GM20431 (cell line): ENCODE data around the gene NRGN.

Experiments used
- in situ Hi-C: fragments of 300-500 bp; cut with MseI, MboI; formaldehyde crosslinking; loops from one replicate; pipeline ENCODE4 v1.15.0; 2020; ENCODE audit warnings: low sequenced_read_pairs; ENCODE audit not compliant: unreplicated experiment

Gene NRGN

GRCh38 chr11:124738713-124739478 lies 846 bp upstream of the NRGN start:
- in situ Hi-C loops, result no loop called here

DNA sequence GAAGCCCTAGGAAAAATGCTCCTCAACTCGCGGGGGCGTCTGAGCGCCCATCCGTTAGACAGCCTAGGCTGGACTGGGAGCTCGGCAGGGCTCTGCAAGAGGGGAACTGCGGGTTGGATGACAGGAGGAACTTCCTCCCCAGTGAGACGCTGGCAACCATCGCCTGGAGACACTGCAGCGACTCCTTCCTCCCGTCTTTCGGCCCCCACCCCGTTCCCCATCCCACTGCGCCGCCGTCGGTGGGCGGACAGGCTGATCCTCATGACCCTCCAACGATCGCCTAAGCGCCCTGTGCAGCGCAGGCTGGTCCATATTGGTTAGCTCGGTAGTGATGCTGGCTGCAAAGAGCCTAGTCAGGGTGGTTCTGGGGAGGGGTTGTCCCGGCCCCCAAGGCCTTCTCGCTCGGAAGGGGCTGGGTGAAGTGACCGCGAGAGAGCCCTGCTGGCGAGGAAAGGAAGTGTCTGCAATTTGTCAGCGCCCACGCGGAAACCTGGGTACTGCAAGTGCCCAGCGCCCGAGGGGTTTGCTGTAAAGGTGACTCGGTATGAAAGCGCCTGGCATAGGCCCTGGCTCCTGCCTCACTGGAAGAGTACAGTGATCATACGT lies 638 bp downstream of the NRGN start:
- in situ Hi-C loops, result no loop called here

DNA sequence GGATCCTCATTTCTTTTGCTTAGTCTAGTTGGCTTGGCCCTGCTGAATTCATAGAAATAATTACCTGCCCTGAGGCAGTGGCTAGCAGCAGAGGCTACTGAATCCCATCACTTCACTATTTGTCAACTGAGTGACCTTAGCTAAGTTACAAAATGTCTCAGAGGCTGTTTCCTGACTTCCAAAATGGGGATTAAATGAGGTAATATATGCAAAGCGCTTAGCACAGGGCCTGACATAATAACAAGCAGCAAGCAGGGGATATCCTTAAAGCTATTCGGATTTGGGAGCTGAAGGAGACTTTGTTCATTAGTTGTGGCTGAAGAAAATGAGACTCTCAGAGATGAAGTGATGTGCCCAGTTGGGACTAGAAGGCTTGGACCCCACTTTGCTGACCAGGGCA lies 2.8 kb downstream of the NRGN start:
- in situ Hi-C loops, result no loop called here

GRCh38 chr11:124743050-124743449 lies 3.3 kb downstream of the NRGN start:
- in situ Hi-C loops, result no loop called here

DNA sequence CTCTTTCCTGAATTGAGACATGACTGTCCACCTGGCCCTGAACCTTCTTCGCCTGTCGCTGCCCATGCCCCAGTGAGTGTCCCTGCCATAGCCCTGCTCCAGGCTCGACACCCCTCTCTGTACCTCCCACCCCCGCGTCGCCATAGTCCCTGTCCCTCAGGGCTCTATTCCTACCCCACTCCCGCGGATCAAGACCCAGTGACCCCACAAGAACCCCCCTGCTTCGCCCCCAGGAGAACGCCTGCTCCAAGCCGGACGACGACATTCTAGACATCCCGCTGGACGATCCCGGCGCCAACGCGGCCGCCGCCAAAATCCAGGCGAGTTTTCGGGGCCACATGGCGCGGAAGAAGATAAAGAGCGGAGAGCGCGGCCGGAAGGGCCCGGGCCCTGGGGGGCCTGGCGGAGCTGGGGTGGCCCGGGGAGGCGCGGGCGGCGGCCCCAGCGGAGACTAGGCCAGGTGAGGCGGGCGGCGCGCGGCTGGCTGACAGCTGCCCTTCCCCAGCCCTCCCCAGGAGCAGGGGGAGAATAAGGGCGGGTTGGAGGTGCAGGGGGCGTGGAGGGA lies 5.6 kb downstream of the NRGN start:
- in situ Hi-C loops, result no loop called here

DNA sequence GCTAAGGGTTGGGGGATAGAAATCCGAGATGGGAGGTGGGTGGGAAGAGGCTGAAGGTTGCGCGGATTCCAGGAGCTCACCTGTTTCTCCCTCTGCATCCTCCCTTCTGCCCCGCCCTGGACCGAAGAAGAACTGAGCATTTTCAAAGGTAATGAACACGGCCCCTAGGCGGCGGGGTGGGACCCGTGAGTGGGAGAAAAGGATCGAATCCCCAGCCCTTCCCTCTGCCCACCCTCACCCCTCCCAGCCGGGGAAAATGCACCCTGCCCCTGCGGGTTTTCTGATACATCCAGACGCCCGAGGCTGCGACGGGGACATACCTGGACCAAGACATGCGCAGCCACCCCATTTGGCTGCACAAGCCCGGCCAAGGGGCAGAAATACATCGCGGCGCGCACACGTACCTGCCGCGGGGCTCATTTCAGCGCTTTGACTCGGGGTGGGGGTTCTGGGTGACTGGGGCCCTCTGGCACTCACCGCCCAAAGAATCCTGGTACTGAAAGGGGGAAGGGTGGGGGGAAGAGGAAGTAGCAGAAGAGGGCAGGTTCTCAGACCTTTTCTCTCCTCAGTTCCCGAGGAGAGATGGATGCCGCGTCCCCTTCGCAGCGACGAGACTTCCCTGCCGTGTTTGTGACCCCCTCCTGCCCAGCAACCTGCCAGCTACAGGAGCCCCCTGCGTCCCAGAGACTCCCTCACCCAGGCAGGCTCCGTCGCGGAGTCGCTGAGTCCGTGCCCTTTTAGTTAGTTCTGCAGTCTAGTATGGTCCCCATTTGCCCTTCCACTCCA lies 6.3 kb downstream of the NRGN start:
- in situ Hi-C loops, result no loop called here

DNA sequence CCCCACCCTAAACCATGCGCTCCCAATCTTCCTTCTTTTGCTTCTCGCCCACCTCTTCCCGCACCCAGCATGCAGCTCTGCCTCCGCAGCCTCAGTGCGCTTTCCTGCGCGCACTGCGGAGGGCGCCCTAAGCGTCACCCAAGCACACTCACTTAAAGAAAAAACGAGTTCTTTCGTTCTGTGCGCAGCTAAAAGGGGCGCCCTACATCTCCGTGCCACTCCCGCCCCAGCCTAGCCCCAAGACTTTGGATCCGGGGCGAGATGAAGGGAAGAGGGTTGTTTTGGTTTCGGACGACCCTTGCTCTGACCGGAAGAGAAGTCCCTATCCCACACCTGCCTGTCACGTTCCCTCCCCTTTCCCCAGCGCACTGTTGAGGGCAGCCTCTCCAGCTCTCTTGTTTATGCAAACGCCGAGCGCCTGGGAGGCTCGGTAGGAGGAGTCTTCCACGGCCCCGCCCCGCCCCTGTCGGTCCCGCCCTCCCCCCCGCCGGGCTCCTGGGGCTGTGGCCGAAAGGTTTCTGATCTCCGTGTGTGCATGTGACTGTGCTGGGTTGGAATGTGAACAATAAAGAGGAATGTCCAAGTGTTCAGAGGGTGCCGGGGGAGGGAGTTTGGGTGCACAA lies 7.0 kb downstream of the NRGN start:
- in situ Hi-C loops, result no loop called here

- in situ Hi-C loops, result no loop called here
Observed at GRCh38 chr11:124747406-124748099, 7.8 kb downstream of the NRGN start.

DNA sequence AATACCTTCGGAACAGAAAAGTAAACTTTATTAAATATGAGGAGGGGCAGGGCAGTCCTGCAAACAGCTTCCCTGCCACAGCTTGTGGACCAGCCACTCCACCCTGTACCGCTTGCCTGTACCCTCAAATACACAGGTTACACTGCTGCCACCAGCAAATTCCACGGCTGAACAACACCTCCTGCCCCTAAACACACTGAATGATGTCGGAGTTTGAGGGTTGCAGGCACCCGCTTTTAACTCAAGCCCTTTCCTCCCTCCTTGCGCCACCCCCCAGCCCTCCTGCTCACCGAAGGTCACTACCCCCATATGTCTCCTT lies 8.3 kb downstream of the NRGN start:
- in situ Hi-C loops, result no loop called here

GRCh38 chr11:124748481-124749343 lies 9.0 kb downstream of the NRGN start:
- in situ Hi-C loops, result no loop called here

- in situ Hi-C loops, result loop anchor here (25.0 kb wide), 1 partner anchor 88 kb away; the partner anchor contains the start of genes SIAE and SPA17
Observed at GRCh38 chr11:124749912-124750311, 10.2 kb downstream of the NRGN start.

GRCh38 chr11:124751391-124751740 lies 11.6 kb downstream of the NRGN start:
- in situ Hi-C loops, result loop anchor here (25.0 kb wide), 1 partner anchor 89 kb away; the partner anchor contains the start of genes SIAE and SPA17

GRCh38 chr11:124751741-124752470 lies 12.2 kb downstream of the NRGN start, which contains the start of gene VSIG2:
TSS of gene VSIG2 (minus strand) at chr11:124752255. CDS start at chr11:124752137, 118 bp downstream.
- in situ Hi-C loops, result loop anchor here (25.0 kb wide), 1 partner anchor 90 kb away; the partner anchor contains the start of genes SIAE and SPA17

DNA sequence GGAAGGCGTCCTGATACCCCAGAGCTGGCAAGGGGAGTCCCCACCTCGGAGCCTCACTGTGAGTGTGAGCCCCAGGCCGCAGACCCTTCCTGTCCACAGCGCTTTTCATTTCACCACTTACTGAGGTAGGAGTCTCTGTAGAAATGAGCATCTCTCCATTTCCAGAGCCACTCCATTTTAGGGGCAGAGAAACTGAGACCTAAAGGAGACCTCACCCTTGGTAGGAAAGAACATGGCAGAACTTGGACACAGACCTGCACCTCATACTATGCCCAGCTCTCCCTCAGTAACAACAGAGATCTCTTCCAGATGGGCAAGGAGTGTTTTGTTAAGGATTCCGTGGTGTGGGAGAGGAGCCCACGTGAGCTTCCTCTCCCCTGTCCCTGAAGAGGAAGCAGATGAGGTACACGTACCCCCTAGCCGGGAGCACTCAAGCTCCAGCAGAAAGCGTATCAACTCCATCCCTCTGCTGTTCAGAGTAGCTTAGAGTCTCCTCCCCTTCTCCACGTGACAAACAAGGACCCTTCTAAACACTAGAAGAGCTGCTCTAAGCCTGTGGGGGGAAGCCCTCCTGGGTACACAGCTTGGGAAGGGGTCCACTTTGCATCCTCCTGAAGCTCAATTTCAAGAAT lies 12.8 kb downstream of the NRGN start:
- in situ Hi-C loops, result loop anchor here (25.0 kb wide), 1 partner anchor 90 kb away; the partner anchor contains the start of genes SIAE and SPA17

DNA sequence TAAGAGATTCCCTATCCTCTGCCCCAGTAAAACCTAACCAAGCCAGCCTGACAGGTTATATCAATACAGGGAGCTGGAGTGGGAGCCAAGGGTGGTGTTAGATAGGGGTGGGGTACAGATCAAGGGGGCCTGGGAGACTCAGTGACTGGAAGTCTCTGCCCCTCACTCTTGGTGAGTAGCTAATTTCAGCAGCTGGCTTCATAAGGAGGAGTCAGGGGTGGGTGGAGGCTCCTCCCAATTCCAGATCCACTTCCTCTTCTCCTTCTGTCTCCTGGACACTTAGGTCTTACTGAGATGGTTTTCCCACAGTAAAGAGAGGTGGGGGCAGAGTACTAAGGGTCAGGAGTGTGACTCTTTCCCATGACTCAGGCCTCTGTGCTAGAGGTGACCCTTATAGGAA lies 13.5 kb downstream of the NRGN start:
- in situ Hi-C loops, result loop anchor here (25.0 kb wide), 1 partner anchor 91 kb away; the partner anchor contains the start of genes SIAE and SPA17

DNA sequence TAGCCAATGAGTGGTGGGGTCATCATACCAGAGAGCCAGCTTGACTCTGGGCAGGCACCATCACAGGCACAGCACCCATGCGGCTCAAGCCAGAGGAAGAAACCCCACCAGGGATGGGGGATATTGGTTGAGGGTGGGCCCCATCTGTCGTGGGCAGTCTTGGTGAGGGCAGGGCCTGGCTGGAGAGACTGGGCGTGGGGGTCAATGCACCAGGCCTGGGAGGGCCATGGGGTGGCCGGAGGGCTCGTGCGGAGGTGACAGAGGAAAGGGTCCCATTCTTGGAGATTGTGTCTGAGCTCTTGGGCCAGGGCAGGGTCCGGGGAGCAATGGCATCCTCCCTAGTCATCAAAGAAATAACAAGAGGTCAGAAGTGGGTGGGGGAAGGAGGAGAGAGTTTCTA lies 13.9 kb downstream of the NRGN start:
- in situ Hi-C loops, result loop anchor here (25.0 kb wide), 1 partner anchor 91 kb away; the partner anchor contains the start of genes SIAE and SPA17

DNA sequence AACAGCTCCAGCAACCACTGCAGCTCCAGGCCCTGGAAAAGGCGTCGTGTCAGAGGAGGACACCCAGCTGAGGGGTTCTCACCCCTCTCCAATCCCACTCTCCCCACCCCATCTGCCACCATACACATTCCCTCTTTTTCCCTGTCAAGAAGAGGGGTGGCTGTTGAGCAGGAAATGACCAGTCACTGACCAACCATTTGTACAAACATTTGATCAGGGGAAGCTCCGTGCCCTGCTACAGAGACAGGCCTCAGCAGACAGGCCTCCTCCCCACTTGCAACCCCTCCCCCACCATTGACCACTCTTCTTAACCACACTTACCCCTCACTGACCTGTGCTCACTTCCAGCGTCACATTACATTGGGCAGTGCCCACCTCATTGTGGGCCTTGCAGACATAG lies 14.6 kb downstream of the NRGN start:
- in situ Hi-C loops, result loop anchor here (25.0 kb wide), 1 partner anchor 92 kb away; the partner anchor contains the start of genes SIAE and SPA17
